Activated gamma-delta T cell treated with Interleukin-2 at 50 U/mL for 16 hours (primary cell): ENCODE data around the gene PGBD1.
"Not testable (repeated sequence)": the region's sequence is repeated elsewhere in the genome, so short reads cannot be mapped to it uniquely, and the experiment has no call there.

ENCODE experiments used
- DNase-seq: peaks from one replicate; pipeline ENCODE4 v3.0.0-alpha.2; 2020

Gene PGBD1

DNA sequence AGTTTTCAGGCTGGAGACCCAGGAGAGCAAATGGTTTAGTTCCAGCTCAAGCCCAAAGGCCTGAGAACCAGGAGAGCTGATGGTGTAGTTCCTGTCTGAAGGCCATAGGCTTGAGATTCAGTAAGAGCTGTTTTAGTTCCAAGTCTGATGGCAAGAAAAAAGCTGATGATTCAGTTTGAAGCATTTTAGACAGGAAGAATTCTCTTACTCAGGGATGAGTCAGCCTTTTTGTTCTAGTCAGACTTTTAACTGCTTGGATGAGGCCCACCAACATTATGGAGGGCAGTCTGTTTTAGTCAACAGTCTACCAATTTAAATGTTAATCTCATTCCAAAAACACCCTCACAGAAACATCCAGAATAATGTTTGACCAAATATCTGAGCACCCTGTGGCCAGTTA, 11.9 kb upstream of the PGBD1 start:
- no peak for DNase-seq

DNA sequence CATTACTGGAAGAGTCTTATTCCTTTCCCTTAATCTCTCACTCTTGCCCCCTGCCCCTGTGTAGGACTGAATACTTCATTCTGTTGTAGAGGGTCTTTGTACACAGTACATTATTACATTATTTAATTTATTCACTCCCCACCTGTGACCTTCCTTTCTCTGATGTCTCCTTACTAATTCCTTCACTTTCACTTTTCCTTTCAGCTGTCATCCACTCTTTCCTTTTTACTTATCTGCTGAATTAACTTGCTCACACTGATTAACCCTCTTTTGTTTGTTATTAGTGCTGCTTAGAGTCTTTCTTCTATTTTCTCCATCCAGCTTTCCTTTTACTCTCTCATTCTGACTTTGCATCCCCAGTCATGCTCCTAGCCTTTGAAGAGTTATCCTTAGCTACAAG, 6.5 kb upstream of the PGBD1 start:
- DNase-seq = no peak

DNA sequence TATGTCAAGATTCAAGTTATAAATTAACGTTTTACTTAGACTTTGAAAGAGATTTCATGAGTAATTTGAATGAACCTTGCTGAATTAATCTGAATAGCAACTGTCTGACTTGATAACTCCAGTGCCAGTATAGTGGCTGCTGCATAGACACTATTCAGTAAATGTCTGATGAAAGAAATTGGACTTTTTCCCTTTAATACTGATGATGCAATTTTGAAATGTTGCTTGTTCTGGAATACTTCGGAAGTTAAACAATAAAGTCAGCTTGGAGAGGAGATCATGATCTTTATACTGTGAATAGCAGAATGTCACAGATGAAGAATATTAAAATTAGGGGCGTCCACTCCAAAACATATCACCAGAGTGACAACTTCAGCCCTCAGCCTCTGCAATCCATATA, 3.6 kb upstream of the PGBD1 start:
- no peak for DNase-seq

DNA sequence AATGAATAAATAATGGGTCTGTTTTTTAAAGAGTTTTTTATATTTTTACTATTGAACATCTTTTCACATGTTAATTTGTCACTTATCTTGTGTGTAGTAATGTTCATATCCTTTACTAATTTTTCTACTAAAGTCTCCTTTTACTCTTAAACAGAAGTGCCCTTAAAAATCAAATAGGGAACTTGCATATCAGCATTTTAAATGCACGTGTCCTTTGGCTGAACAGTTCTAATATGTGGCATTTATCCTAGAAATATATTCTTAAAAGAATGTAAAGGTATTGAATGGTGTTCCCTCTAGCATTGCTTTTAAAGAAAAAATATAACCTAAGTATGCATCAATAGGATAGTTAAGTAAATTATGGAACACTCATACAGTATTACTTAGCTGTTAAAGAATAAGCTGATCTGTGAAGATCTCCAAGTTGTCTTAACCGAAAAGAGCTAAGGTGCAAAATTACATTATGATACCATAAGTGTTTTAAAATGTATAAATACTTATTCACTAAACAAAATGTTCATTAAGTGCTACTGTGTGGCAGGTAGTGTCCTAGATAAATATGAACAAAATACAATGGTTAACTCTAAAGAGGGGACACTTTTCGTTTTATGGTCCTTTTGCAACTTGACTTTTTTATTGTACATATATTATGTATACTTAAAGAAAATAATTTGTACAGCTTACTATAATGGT, 631 bp upstream of the PGBD1 start:
- no peak for DNase-seq

DNA sequence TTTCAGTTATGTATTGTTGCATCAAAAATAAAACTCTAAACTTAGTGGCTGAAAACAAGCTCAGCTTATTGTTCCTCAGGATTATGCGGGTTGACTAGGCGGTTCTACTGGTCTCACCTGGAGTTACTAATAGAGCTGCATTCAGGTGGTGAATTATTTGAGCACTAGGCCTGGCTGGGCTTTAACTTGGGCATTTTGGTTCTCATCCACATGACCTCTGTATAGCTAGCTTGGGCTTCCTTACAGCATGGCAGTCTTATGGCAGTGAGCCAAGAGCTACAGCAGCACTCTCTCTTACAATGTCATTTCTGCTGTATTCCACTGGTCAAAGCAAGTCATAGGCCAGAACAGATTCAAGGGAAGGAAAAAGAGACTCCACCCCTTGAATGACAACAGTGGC, 1.6 kb downstream of the PGBD1 start:
- DNase-seq = no peak

DNA sequence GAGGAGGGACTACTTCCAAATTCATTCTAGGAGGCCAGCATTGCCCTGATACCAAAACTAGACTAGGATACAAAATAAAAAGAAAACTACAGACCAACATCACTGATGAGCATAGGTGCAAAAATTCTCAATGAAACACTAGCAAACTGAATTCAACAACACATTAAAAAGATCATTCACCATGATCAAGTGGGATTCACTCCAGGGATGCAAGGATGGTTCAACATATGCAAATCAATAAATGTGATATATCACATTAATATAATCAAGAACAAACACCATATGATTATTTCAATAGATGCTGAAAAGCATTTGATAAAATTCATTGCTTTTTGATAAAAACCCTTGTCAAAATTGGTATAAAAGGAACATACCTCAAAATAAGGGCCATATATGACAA, 10.2 kb downstream of the PGBD1 start:
- DNase-seq = no peak

GRCh38 chr6:28295326-28295725, 14.0 kb downstream of the PGBD1 start:
- no peak for DNase-seq

DNA sequence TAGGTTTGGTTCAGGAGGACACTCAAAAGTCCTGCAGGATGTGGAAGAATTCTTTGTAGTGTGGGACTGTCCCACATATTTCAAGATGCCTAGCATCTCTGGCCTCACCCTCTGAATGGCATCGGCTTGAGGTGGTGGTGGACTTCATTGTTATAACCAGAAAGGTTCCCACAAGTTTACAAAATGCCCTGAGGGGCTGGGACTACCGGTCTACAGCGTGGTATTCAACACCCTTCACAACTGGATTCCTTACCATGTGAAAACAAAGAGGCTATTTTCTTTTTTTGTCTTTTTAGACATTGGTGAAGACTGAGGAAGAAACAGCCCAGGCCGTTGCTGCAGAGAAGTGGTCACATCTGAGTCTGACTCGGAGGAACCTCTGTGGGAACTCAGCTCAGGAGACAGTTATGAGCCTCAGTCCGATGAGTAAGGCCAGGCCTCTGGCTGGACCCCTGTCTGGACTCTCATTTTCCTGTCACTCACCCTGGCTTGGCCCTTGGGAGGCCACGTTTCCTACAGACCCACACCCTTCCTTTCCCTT, 15.2 kb downstream of the PGBD1 start:
- DNase-seq = no peak

GRCh38 chr6:28303570-28303969, 22.2 kb downstream of the PGBD1 start:
- DNase-seq = no peak

- not testable (repeated sequence) for DNase-seq
These were observed 25.0 kb downstream of the PGBD1 start for GRCh38 chr6:28306363-28306762.

- DNase-seq = no peak
These were observed 29.9 kb downstream of the PGBD1 start for GRCh38 chr6:28311139-28311823.

DNA sequence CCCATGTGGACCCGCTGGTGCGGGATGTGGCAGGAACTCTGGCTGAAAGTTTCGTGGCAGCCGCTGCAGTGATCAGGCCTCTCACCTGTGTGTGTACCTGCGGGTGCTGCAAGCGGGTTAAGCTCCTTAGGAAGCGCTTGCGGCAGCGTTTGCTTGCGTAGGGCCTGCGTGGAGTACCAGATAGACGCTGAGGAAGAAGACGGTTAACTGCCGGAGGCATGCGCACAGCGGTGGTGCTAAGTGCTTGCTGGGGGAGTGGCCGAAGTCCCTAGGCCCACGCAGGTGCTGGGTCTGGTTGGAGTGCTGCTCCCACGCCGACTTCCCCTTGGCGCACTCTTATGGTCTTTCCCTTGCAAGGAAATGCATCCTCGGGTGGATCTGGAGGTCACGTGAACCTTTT, 31.6 kb downstream of the PGBD1 start:
- no peak for DNase-seq

DNA sequence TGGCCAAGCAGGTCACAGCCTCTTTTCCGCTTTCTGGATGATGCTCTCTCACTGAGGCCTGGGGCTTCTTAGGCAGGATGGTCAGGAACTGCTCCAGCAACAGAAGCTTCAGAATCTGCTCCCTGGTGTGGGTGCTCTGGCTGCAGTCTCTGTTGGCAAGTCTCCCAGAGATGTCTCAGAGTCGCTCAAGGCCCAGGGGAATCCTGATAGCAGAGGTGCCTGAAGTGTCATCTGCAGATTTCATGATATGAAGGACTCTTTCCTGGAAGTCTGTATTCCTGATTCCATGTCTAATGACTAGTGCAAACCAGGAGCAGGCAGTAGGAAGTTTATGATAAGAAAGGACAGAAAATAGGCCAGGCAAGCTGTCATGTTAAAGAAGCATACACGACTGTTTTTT, 34.3 kb downstream of the PGBD1 start:
- no peak for DNase-seq

DNA sequence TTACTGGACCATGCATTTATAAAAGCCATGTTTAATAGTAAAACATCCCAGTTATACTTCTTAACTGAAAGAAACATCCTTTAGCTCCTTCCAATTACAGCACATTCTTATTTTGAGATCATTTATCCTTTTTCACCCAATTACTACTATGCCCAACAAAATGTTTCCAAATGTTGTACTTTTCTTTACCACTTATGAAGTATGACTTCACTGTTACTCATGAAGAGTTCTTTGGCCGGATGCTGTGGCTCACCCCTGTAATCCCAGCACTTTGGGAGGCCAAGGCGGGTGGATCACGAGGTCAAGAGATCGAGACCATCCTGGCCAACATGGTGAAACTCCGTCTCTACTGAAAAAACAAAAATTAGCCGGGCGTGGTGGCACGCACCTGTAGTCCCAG, 36.5 kb downstream of the PGBD1 start:
- not testable (repeated sequence) for DNase-seq

- no peak for DNase-seq
These were observed 41.3 kb downstream of the PGBD1 start for GRCh38 chr6:28322661-28323060.

GRCh38 chr6:28323813-28324424, 42.5 kb downstream of the PGBD1 start:
- no peak for DNase-seq

GRCh38 chr6:28326371-28326948, 45.1 kb downstream of the PGBD1 start:
- no peak for DNase-seq

DNA sequence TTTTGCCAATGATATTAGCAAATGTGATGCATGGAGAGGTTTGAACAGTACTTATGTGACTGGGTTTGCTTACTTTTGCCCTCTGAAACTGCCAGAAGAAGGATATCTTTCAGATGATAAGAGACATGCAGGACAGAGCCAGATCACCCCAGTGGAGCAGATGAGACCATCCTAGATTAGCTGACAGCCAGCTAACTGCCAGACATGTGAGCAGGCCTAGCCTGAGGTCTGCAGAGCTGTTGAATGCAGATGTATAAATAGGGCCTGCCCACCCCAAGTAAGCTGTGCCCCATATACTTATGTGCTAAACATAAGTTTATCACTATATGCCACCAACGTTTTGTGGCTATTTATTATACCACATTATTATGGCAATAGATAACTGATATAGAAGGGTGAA, 48.7 kb downstream of the PGBD1 start:
- no peak for DNase-seq

- DNase-seq = no peak
These were observed 51.7 kb downstream of the PGBD1 start for GRCh38 chr6:28333047-28333446.

- no peak for DNase-seq
These were observed 52.2 kb downstream of the PGBD1 start for GRCh38 chr6:28333599-28334018.

DNA sequence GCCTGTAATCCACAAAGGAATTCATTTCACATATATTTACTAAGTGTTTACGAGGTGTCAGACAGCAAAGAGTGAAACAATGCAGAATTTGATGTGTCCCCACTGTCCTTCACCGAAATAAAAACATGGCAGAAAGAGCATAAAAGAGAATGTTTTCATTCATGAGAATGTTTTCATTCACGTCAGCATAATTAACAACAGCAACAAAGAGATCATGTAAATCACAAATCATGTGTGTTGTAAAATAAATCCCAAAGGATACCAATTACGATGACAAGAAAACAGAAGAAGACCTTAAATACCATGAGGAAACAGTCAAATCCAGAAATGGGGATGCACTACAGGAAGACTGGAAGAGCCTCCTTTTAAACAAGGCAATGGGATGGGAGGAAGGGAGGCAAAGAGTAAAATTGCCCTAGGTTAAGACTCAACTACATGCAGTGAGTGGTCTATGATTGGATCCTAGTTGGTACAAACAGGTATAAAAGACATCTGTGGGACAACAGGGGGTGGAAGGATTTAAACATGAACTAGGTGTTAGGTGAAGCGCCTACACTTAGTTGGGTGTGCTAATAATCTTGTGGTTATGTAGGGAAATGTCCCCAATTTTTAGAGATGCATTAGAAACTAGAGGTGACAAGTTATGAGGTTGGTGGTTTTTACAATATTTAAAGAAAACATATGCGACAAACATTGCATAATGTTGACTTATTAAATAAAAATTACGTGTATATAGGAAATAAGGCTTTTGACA, 53.1 kb downstream of the PGBD1 start:
- no peak for DNase-seq

DNA sequence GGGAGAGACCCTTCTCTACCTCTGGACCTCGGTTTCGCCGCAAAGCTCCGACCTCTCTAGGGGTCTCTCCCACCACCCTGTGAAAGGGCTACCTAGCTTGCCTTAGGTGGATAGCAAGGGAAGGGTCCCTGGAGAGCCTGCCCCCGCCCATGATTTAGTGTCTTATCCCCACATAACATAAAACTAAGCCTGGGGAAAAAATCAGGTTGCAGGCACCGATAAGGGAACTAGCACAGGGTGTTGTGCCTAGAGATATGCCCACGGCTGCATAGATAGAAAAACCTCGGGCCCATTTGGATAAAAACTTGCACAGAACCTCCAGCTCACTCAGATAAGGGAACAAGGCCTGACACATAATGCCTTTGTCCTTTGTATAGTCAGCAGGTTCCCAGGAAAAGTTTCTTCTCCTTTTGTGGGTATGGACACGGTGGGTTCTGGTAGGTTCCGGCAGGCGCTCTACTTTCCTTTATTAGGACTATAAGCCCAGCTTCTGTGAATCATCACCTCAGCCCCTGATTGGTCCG, 53.7 kb downstream of the PGBD1 start:
- DNase-seq = no peak
